IMR-90 (cell line): ENCODE results near the gene KDM4B. TPM values are rescaled to one million over a fixed set of nuclear protein-coding genes. Genes with fewer than 3 reads are reported as not detected.
A peak's percentile ranks its signal among the peaks of the same experiment; 100 is the strongest.

ENCODE experiments used
- ATAC-seq: fragments of 200-7000 bp; cut with Tn5 transposase; 2 replicates; pipeline ENCODE4 v1.9.1; 2020; ENCODE audit warnings: low read depth, mild to moderate bottlenecking, moderate library complexity
- BruUV-seq: library from RNA; stranded (reverse); fragments of 400-500 nt; replicated peaks from 2 replicates; lab custom pipeline; 2021; lab: Mats Ljungman, UMichigan
- CTCF ChIA-PET: fragments of 300-600 bp; formaldehyde crosslinking; extraction: SDS; loops from one replicate; lab custom pipeline; 2021; ENCODE audit warnings: antibody characterized with exemption; lab: Yijun Ruan, JAX
- POLR2A ChIA-PET: fragments of 300-600 bp; sonication (Branson Sonifier 250); formaldehyde crosslinking; loops from one replicate; lab custom pipeline; 2022; ENCODE audit warnings: antibody characterized with exemption; ENCODE audit not compliant: unreplicated experiment; lab: Charles Lee
- DNase-seq: peaks from one replicate; pipeline ENCODE4 v3.0.0; 2013
- H2AFZ ChIP-seq: replicated peaks from 2 replicates; pipeline ENCODE3; 2013; ENCODE audit warnings: low read length, mild to moderate bottlenecking; ENCODE audit not compliant: poor library complexity
- H2AK5ac ChIP-seq: 2 replicates; pipeline ENCODE4 v1.6.1; 2013; ENCODE audit warnings: low read depth, low read length, inconsistent platforms
- H2AK9ac ChIP-seq: replicated peaks from 2 replicates; pipeline ENCODE3; 2013; ENCODE audit warnings: mild to moderate bottlenecking, low read depth, low read length, moderate library complexity; ENCODE audit not compliant: poor library complexity
- H2BK120ac ChIP-seq: 2 replicates; pipeline ENCODE4 v1.6.1; 2013; ENCODE audit warnings: low read depth, low read length, inconsistent platforms
- H2BK15ac ChIP-seq: 3 replicates; pipeline ENCODE4 v1.6.1; 2013; ENCODE audit warnings: low read depth, low read length, inconsistent platforms
- H2BK20ac ChIP-seq: 2 replicates; pipeline ENCODE4 v1.6.1; 2013; ENCODE audit warnings: low read depth, mild to moderate bottlenecking, inconsistent platforms, low read length, moderate library complexity
- H2BK5ac ChIP-seq: 2 replicates; pipeline ENCODE4 v1.6.1; 2013; ENCODE audit warnings: mild to moderate bottlenecking, low read depth, low read length, inconsistent platforms; ENCODE audit not compliant: poor library complexity, severe bottlenecking
- H3K14ac ChIP-seq: replicated peaks from 2 replicates; pipeline ENCODE4 v1.6.1; 2013; ENCODE audit warnings: low read depth, low read length, inconsistent platforms
- H3K18ac ChIP-seq: 2 replicates; pipeline ENCODE4 v1.6.1; 2013; ENCODE audit warnings: low read depth, low read length, control low read depth
- H3K23ac ChIP-seq: 2 replicates; pipeline ENCODE4 v1.6.1; 2013; ENCODE audit warnings: low read depth, low read length, inconsistent platforms
- H3K27ac ChIP-seq: 2 replicates; pipeline ENCODE4 v1.5.1; 2013; ENCODE audit warnings: mild to moderate bottlenecking, control low read depth, low read length; ENCODE audit not compliant: insufficient read depth
- H3K27me3 ChIP-seq: 2 replicates; pipeline ENCODE4 v1.6.1; 2013; ENCODE audit warnings: low read length; ENCODE audit not compliant: control insufficient read depth, insufficient read depth
- H3K36me3 ChIP-seq: 2 replicates; pipeline ENCODE4 v1.6.1; 2013; ENCODE audit warnings: low read length, mixed read lengths; ENCODE audit not compliant: control insufficient read depth, insufficient read depth
- H3K4ac ChIP-seq: 2 replicates; pipeline ENCODE4 v1.6.1; 2013; ENCODE audit warnings: low read depth, low read length, inconsistent platforms
- H3K4me1 ChIP-seq: 2 replicates; pipeline ENCODE4 v1.6.1; 2013; ENCODE audit warnings: low read length, mixed read lengths; ENCODE audit not compliant: control insufficient read depth, insufficient read depth
- H3K4me2 ChIP-seq: 2 replicates; pipeline ENCODE4 v1.6.1; 2013; ENCODE audit warnings: low read depth, mild to moderate bottlenecking, control low read depth, low read length, moderate library complexity
- H3K4me3 ChIP-seq: 2 replicates; pipeline ENCODE4 v1.5.1; 2013; ENCODE audit warnings: low read depth, mild to moderate bottlenecking, control low read depth, low read length, moderate library complexity; ENCODE audit not compliant: insufficient read depth
- H3K56ac ChIP-seq: 2 replicates; pipeline ENCODE4 v1.6.1; 2013; ENCODE audit warnings: low read length, inconsistent platforms; ENCODE audit not compliant: insufficient read depth; ENCODE audit errors: extremely low read depth
- H3K79me1 ChIP-seq, 2 experiments: 2 replicates each; pipeline ENCODE4 v1.6.1; 2013; ENCODE audit warnings: low read length in 2 of 2, inconsistent platforms in 1 of 2, low read depth in 1 of 2
- H3K9ac ChIP-seq: 2 replicates; pipeline ENCODE4 v1.6.1; 2013; ENCODE audit warnings: low read depth, low read length, control low read depth
- H3K9me1 ChIP-seq: 2 replicates; pipeline ENCODE4 v1.6.1; 2013; ENCODE audit warnings: low read length, inconsistent platforms; ENCODE audit not compliant: insufficient read depth
- H3K9me3 ChIP-seq: 2 replicates; pipeline ENCODE4 v1.6.1; 2013; ENCODE audit warnings: low read length; ENCODE audit not compliant: control insufficient read depth, insufficient read depth
- H4K20me1 ChIP-seq: 2 replicates; pipeline ENCODE4 v1.6.1; 2013; ENCODE audit warnings: low read length, inconsistent platforms; ENCODE audit not compliant: insufficient read depth
- H4K5ac ChIP-seq: 2 replicates; pipeline ENCODE4 v1.6.1; 2013; ENCODE audit warnings: mild to moderate bottlenecking, low read depth, low read length, control low read depth
- H4K8ac ChIP-seq, 2 experiments: 2 replicates each; pipeline ENCODE4 v1.6.1; 2013; ENCODE audit warnings: low read depth in 2 of 2, low read length in 2 of 2, control low read depth in 1 of 2, inconsistent platforms in 1 of 2
- H4K91ac ChIP-seq: 2 replicates; pipeline ENCODE4 v1.6.1; 2013; ENCODE audit warnings: low read depth, low read length, inconsistent platforms; ENCODE audit not compliant: insufficient read depth
- BHLHE40 ChIP-seq: fragments of 150-350 bp; IDR thresholded peaks from 2 replicates; pipeline ENCODE4 v1.6.1; 2016; ENCODE audit warnings: mild to moderate bottlenecking, low read depth, low read length
- CEBPB ChIP-seq: IDR thresholded peaks from 2 replicates; pipeline ENCODE4 v1.6.1; 2012; ENCODE audit warnings: low read depth, low read length, improper control_type of control experiment
- FOS ChIP-seq: fragments of 150-350 bp; IDR thresholded peaks from 2 replicates; pipeline ENCODE4 v1.6.1; 2016; ENCODE audit warnings: low read depth, low read length
- MXI1 ChIP-seq: IDR thresholded peaks from 2 replicates; pipeline ENCODE4 v1.6.1; 2012; ENCODE audit warnings: low read depth, mild to moderate bottlenecking, low read length, moderate library complexity, borderline replicate concordance
- NFE2L2 ChIP-seq: fragments of 150-350 bp; IDR thresholded peaks from 2 replicates; pipeline ENCODE4 v1.6.1; 2016; ENCODE audit warnings: low read depth, mild to moderate bottlenecking, low read length
- POLR2A ChIP-seq: IDR thresholded peaks from 2 replicates; pipeline ENCODE4 v1.6.1; 2012; ENCODE audit warnings: mild to moderate bottlenecking, low read depth, low read length
- RAD21 ChIP-seq: IDR thresholded peaks from 2 replicates; pipeline ENCODE4 v1.6.1; 2012; ENCODE audit warnings: low read length, improper control_type of control experiment
- RCOR1 ChIP-seq: IDR thresholded peaks from 2 replicates; pipeline ENCODE4 v1.6.1; 2012; ENCODE audit warnings: mild to moderate bottlenecking, low read length, improper control_type of control experiment; ENCODE audit not compliant: insufficient replicate concordance
- RFX5 ChIP-seq: IDR thresholded peaks from 2 replicates; pipeline ENCODE4 v1.8.0; 2012; ENCODE audit warnings: low read depth, mild to moderate bottlenecking, low read length, moderate library complexity
- SMC3 ChIP-seq: fragments of 150-350 bp; IDR thresholded peaks from 2 replicates; pipeline ENCODE4 v1.6.1; 2016; ENCODE audit warnings: low read depth, mild to moderate bottlenecking, antibody characterized with exemption, low read length, moderate library complexity
- WGBS, 2 experiments: methylation state at CpG; one replicate each; pipeline versions ENCODE4 v1.1.5 to v1.1.7; 2013; ENCODE audit warnings: missing lambda C conversion rate in 2 of 2; ENCODE audit not compliant: insufficient read length in 1 of 2; ENCODE audit errors: extremely low coverage in 2 of 2; 5-methylcytosine and 5-hydroxymethylcytosine counted together
- dilution Hi-C: fragments of 300-500 bp; cut with HindIII; formaldehyde crosslinking; loops from one replicate; pipeline ENCODE4 v1.14.3; 2018; ENCODE audit warnings: low sequenced_read_pairs; ENCODE audit not compliant: unreplicated experiment
- in situ Hi-C: fragments of 300-500 bp; cut with MboI; formaldehyde crosslinking; loops from 3 replicates; pipeline ENCODE4 v1.14.3; 2019; ENCODE audit warnings: low sequenced_read_pairs, inconsistent platforms, mixed read lengths
- intact Hi-C: fragments of 100-400 bp; cut with micrococcal nuclease; formaldehyde crosslinking; loops from 2 replicates; pipeline ENCODE4 v1.10.0; 2022
- polyA plus RNA-seq, 3 experiments: library from polyadenylated mRNA; depleted of rRNA; stranded (reverse); fragments of >200 nt; gene quantifications; 2 replicates each; pipeline ENCODE4 v1.2.3, GENCODE V29; 2012; ENCODE audit warnings: low replicate concordance in 1 of 3
- total RNA-seq: library from RNA; depleted of rRNA; stranded (reverse); fragments of >200 nt; gene quantifications from 2 replicates; pipeline ENCODE4 v1.2.3, GENCODE V29; 2012
- TF ChIP-seq, protein P1 (sequence below): fragments of 150-350 bp; IDR thresholded peaks from 2 replicates; pipeline ENCODE4 v1.6.1; 2017; ENCODE audit warnings: mild to moderate bottlenecking, antibody characterized with exemption, low read length, low read depth
- TF ChIP-seq, protein P2 (sequence below): fragments of 150-350 bp; IDR thresholded peaks from 2 replicates; pipeline ENCODE4 v1.6.1; 2016; ENCODE audit warnings: low read depth, mild to moderate bottlenecking, low read length, moderate library complexity, borderline replicate concordance
- TF ChIP-seq, protein P3 (sequence below): conservative IDR thresholded peaks from 2 replicates; pipeline ENCODE4 v1.5.1; 2012; ENCODE audit warnings: mild to moderate bottlenecking, low read depth, low read length, improper control_type of control experiment

The KDM4B gene
- total and polyA plus RNA-seq, 2 of the 4 experiments (the other 2 are of a cell fraction): 5.0 to 17.9 TPM

DNA sequence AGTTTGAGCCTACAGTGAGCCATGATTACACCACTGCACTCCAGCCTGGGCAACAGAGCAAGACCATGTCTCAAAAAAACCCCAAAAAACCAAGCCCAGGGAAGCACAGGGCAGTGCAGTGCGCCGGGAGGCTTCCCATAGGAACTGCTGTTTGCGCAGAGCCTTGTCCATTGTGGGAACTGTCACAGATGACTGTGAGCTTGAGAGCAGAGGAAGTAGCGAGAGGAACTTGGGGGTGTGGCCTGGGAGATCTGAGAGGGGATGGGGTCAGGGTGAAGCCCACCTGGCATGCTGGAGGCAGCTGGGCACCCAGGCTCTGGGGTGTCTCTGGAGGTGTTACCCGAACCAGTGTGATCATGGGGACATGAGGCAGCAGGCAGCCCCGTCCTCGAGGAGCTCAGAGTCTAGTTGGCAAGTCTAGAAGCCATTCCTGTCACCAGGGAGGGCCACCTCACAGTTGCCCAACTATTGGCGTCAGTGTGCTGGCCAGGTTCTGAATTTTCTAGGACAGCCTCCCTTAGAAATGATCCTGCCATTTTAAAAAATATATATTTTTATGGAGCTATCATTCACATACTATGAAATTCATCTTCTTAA is 10.4 kb downstream of the KDM4B start:
- 100% methylated on average over 2 of the region's 8 CpGs; no CpG with 5 or more reads in 1 of the 2 experiments for WGBS, 2 experiments
- intact Hi-C loops (no loop called here), in situ Hi-C loops (no loop called here), dilution Hi-C loops (no loop called here)
- Histone ChIP-seq H3K9ac (no peak overlapping the region), H3K14ac (no peak overlapping the region), H3K18ac (no peak overlapping the region), H2AK5ac (peak overlapping the region; percentile 61; the same call in 1 of the 2 replicates), H3K56ac (no peak overlapping the region), H2BK5ac (no peak overlapping the region), H3K4me3 (no peak overlapping the region), H3K4me1 (peaks cover 28% of the 10 kb centered on the region), H4K5ac (no peak overlapping the region), H3K4ac (peak overlapping the region; percentile 49; the same call in 1 of the 2 replicates), H3K27me3 (no peaks in the 10 kb centered on the region), H3K4me2 (no peak overlapping the region), H2BK15ac (no peak overlapping the region), H4K20me1 (peaks cover 88% of the 10 kb centered on the region), H3K23ac (peak overlapping the region; percentile 25; the same call in 1 of the 2 replicates), H3K9me3 (no peaks in the 10 kb centered on the region), H2BK20ac (no peak overlapping the region), H2BK120ac (no peak overlapping the region; the same call in 1 of the 2 replicates), H2AK9ac (no peak overlapping the region), H4K91ac (0 out of 2 replicates have a peak overlapping the region, but pooled peaks have one; percentile 18), H3K36me3 (peaks cover 6% of the 10 kb centered on the region; the same call in 1 of the 2 replicates), H3K79me1 (peaks cover 12 to 83% of the 10 kb centered on the region in 2 experiments), H3K27ac (no peak overlapping the region), H3K9me1 (peaks cover 21% of the 10 kb centered on the region), H2AFZ (no peak overlapping the region), H4K8ac (no peak overlapping the region)
- no peak for DNase-seq
- no peak for ATAC-seq
- POLR2A ChIA-PET: no interaction called here
- TF ChIP-seq, protein P1, sequence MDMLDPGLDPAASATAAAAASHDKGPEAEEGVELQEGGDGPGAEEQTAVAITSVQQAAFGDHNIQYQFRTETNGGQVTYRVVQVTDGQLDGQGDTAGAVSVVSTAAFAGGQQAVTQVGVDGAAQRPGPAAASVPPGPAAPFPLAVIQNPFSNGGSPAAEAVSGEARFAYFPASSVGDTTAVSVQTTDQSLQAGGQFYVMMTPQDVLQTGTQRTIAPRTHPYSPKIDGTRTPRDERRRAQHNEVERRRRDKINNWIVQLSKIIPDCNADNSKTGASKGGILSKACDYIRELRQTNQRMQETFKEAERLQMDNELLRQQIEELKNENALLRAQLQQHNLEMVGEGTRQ: no peak
- TF ChIP-seq, protein P2, sequence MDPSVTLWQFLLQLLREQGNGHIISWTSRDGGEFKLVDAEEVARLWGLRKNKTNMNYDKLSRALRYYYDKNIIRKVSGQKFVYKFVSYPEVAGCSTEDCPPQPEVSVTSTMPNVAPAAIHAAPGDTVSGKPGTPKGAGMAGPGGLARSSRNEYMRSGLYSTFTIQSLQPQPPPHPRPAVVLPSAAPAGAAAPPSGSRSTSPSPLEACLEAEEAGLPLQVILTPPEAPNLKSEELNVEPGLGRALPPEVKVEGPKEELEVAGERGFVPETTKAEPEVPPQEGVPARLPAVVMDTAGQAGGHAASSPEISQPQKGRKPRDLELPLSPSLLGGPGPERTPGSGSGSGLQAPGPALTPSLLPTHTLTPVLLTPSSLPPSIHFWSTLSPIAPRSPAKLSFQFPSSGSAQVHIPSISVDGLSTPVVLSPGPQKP: no peak
- no peak for TF ChIP-seq FOS
- no peak for TF ChIP-seq BHLHE40
- no peak for TF ChIP-seq POLR2A
- no peak for TF ChIP-seq RAD21
- TF ChIP-seq SMC3: no peak
- TF ChIP-seq RCOR1: no peak
- no peak for TF ChIP-seq RFX5
- TF ChIP-seq MXI1: no peak
- TF ChIP-seq, protein P3, sequence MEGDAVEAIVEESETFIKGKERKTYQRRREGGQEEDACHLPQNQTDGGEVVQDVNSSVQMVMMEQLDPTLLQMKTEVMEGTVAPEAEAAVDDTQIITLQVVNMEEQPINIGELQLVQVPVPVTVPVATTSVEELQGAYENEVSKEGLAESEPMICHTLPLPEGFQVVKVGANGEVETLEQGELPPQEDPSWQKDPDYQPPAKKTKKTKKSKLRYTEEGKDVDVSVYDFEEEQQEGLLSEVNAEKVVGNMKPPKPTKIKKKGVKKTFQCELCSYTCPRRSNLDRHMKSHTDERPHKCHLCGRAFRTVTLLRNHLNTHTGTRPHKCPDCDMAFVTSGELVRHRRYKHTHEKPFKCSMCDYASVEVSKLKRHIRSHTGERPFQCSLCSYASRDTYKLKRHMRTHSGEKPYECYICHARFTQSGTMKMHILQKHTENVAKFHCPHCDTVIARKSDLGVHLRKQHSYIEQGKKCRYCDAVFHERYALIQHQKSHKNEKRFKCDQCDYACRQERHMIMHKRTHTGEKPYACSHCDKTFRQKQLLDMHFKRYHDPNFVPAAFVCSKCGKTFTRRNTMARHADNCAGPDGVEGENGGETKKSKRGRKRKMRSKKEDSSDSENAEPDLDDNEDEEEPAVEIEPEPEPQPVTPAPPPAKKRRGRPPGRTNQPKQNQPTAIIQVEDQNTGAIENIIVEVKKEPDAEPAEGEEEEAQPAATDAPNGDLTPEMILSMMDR: no peak
- no peak for TF ChIP-seq NFE2L2
- TF ChIP-seq CEBPB: no peak
- no TSS peak for BruUV-seq
- CTCF ChIA-PET: no interaction called here
